AG04450 (cell line): ENCODE data around the gene KLHL26. TPM values are rescaled to one million over a fixed set of nuclear protein-coding genes. Genes with fewer than 3 reads are reported as not detected.

Experiments
- CTCF ChIA-PET: fragments of 300-600, 350-600 bp; formaldehyde crosslinking; extraction: SDS; loops from one replicate; lab custom pipeline; 2022; ENCODE audit warnings: antibody characterized with exemption, inconsistent platforms; lab: Charles Lee
- POLR2A ChIA-PET: fragments of 350-600 bp; formaldehyde crosslinking; extraction: SDS; loops from one replicate; lab custom pipeline; 2021; ENCODE audit warnings: antibody characterized with exemption, inconsistent platforms; lab: Yijun Ruan, JAX
- DNase-seq: peaks from one replicate; pipeline ENCODE4 v3.0.0-alpha.2; 2011; ENCODE audit warnings: low read depth, low spot score
- H3K27ac ChIP-seq: one replicate; pipeline ENCODE4 v1.5.1; 2012; ENCODE audit warnings: low read depth, low read length, control low read depth
- H3K27me3 ChIP-seq: one replicate; pipeline ENCODE4 v1.6.0; 2012; ENCODE audit warnings: low read length; ENCODE audit not compliant: control insufficient read depth, insufficient read depth
- H3K4me3 ChIP-seq: 2 replicates; pipeline ENCODE4 v1.5.1; 2011; ENCODE audit warnings: mild to moderate bottlenecking, low read depth, low read length, control low read depth
- H3K9me3 ChIP-seq: 2 replicates; pipeline ENCODE4 v1.5.1; 2012; ENCODE audit warnings: low read length; ENCODE audit not compliant: control insufficient read depth, insufficient read depth
- polyA plus RNA-seq: library from polyadenylated mRNA; depleted of rRNA; stranded (reverse); fragments of >200 nt; gene quantifications from 2 replicates; pipeline ENCODE4 v1.2.3, GENCODE V29; 2011
- TF ChIP-seq, protein P1 (sequence below): IDR thresholded peaks from 2 replicates; pipeline ENCODE4 v1.5.1; 2011; ENCODE audit warnings: low read depth, low read length, control low read depth, inconsistent platforms

KLHL26 gene
- polyA plus RNA-seq, 1 experiment = 1.2 TPM

DNA sequence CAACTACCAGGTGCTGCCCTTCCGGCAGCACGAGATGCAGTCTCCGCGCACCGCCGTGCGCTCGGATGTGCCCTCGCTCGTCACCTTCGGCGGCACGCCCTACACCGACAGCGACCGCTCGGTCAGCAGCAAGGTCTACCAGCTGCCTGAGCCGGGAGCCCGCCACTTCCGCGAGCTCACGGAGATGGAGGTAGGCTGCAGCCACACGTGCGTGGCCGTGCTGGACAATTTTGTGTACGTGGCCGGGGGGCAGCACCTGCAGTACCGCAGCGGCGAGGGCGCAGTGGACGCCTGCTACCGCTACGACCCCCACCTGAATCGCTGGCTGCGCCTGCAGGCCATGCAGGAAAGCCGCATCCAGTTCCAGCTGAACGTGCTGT lies 31.4 kb downstream of the KLHL26 start:
- Histone ChIP-seq H3K9me3 (peaks cover 14% of the 10 kb centered on the region; the same call in 1 of the 2 replicates), H3K27ac (no peak overlapping the region), H3K4me3 (no peak overlapping the region), H3K27me3 (no peaks in the 10 kb centered on the region)
- TF ChIP-seq, protein P1, sequence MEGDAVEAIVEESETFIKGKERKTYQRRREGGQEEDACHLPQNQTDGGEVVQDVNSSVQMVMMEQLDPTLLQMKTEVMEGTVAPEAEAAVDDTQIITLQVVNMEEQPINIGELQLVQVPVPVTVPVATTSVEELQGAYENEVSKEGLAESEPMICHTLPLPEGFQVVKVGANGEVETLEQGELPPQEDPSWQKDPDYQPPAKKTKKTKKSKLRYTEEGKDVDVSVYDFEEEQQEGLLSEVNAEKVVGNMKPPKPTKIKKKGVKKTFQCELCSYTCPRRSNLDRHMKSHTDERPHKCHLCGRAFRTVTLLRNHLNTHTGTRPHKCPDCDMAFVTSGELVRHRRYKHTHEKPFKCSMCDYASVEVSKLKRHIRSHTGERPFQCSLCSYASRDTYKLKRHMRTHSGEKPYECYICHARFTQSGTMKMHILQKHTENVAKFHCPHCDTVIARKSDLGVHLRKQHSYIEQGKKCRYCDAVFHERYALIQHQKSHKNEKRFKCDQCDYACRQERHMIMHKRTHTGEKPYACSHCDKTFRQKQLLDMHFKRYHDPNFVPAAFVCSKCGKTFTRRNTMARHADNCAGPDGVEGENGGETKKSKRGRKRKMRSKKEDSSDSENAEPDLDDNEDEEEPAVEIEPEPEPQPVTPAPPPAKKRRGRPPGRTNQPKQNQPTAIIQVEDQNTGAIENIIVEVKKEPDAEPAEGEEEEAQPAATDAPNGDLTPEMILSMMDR = no peak
- ChIA-PET CTCF (no interaction called here), POLR2A (no interaction called here)
- no peak for DNase-seq

DNA sequence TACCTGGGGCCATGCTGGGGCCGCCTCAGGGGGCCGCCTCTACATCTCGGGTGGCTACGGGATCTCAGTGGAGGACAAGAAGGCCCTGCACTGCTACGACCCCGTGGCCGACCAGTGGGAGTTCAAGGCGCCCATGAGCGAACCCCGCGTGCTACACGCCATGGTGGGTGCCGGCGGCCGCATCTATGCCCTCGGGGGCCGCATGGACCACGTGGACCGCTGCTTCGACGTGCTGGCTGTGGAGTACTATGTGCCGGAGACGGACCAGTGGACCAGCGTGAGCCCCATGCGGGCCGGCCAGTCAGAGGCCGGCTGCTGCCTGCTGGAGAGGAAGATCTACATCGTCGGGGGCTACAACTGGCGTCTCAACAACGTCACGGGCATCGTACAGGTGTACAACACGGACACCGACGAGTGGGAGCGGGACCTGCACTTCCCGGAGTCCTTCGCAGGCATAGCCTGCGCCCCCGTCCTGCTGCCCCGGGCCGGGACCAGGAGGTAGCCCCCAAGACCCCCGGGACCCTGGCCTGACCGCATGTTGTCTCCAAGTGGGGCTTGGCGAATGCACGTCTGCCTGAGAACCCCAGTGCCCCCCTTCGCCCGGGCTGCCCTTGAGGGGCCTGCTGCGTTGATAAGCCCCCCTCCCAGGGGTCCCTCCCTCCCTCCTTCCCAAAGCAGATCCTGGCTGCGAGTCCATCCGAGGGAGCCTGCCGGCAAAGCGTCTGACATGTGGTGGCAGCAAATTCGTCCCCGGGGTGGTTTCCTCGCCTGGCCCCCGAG lies 32.1 kb downstream of the KLHL26 start:
- DNase-seq = no peak
- Histone ChIP-seq H3K4me3 (no peak overlapping the region), H3K9me3 (peaks cover 14% of the 10 kb centered on the region; the same call in 1 of the 2 replicates), H3K27me3 (no peaks in the 10 kb centered on the region), H3K27ac (no peak overlapping the region)
- TF ChIP-seq, protein P1 = no peak
- CTCF ChIA-PET = interaction anchor here (0.5 to 1.0 kb wide), 2 partner anchors 16 to 178 kb away, joined by 3 to 4 read pairs; no protein-coding TSS in a partner anchor
- POLR2A ChIA-PET = no interaction called here

DNA sequence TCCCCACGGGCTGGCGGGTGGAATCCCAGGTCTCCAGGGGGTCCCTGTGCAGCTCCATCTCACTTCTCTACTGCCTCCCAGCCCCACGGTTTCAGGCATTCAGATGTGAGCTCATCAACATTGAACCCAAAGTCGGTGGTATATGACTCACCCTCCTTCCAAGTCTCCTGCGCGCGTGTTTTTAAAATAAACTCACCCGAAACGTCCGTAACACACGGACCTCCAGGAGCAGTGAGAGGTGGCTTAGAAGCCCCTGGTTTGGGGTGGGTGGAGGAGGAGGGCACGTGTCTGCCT lies 32.6 kb downstream of the KLHL26 start:
- H3K4me3 ChIP-seq = no peak overlapping the region
- no peak for DNase-seq
- H3K27ac ChIP-seq = no peak overlapping the region
- POLR2A ChIA-PET = interaction anchor here (0.5 kb wide), 1 partner anchor 20 kb away, joined by 3 read pairs; no protein-coding TSS in a partner anchor
- CTCF ChIA-PET = interaction anchor here (0.5 to 1.0 kb wide), 2 partner anchors 17 to 178 kb away, joined by 3 to 4 read pairs; no protein-coding TSS in a partner anchor
- TF ChIP-seq, protein P1 = no peak
- peaks cover 14% of the 10 kb centered on the region; the same call in 1 of the 2 replicates for H3K9me3 ChIP-seq
- H3K27me3 ChIP-seq = no peaks in the 10 kb centered on the region

DNA sequence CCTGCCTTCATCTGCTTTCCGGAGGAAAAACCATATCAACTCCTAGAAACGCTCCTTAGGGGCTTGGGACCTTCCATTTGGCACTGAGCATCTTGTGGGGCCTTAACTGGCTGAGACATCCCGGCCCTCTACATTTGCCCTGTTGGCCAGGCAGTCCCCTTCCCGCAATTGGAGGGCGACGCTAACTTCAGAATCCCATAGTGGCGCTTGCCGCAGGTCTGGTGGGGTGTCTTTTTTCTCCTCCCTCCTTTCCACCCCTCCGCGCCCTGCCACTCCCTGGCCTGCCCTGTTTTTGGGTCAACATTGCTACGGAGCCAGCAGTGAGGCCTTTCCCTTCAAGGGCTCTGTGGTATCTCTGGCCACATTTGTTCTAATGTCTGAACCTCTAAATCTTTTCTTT lies 33.1 kb downstream of the KLHL26 start:
- H3K4me3 ChIP-seq = no peak overlapping the region
- peaks cover 18% of the 10 kb centered on the region; the same call in 1 of the 2 replicates for H3K9me3 ChIP-seq
- ChIA-PET POLR2A (interaction anchor here (0.5 kb wide), 1 partner anchor 20 kb away, joined by 3 read pairs; no protein-coding TSS in a partner anchor), CTCF (interaction anchor here (1.0 kb wide), 1 partner anchor 177 kb away, joined by 4 read pairs; no protein-coding TSS in a partner anchor)
- TF ChIP-seq, protein P1 = no peak
- H3K27me3 ChIP-seq = no peaks in the 10 kb centered on the region
- no peak for DNase-seq
- no peak overlapping the region for H3K27ac ChIP-seq

DNA sequence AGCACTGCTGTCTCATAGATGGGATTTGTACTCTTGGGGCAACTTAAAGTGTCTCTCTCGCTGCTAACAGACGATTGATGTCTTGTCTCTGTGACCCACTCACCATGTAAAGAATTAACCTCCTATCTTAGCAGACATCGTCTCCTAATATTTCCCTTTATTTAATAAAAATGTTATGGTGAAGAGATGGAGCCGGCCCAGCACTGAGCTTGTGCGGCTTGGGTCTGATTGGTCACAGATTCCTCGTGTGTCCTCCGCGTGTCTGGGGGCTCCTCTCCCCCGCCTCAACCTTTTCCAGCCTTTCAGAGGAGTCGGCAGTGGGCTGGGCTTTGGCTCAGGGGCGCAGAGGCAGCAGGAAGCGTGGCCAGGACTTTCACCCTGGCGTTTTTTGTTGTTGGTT lies 33.5 kb downstream of the KLHL26 start:
- TF ChIP-seq, protein P1 = no peak
- no peak for DNase-seq
- CTCF ChIA-PET = no interaction called here
- Histone ChIP-seq H3K27ac (no peak overlapping the region), H3K9me3 (peaks cover 19% of the 10 kb centered on the region; the same call in 1 of the 2 replicates), H3K27me3 (no peaks in the 10 kb centered on the region), H3K4me3 (no peak overlapping the region)
- POLR2A ChIA-PET = no interaction called here
